ENCODE measurements around the gene ANKRD13B.
"Not testable (repeated sequence)": the region's sequence is repeated elsewhere in the genome, so short reads cannot be mapped to it uniquely, and the experiment has no call there.

ANKRD13B gene

GRCh38 chr17:29620271-29620670, 27.3 kb downstream of the ANKRD13B start:
- DNase-seq = no peak

- no peak for DNase-seq
Measured at GRCh38 chr17:29620779-29621500, 28.0 kb downstream of the ANKRD13B start.

GRCh38 chr17:29621751-29622194, 28.8 kb downstream of the ANKRD13B start:
- no peak for DNase-seq

- DNase-seq = no peak
Measured at GRCh38 chr17:29622337-29623282, 29.7 kb downstream of the ANKRD13B start, which contains the start of gene CORO6. CORO6 (minus strand) TSS chr17:29622912; CDS start chr17:29621421, 1,491 bp downstream.

GRCh38 chr17:29623283-29623647, 30.3 kb downstream of the ANKRD13B start:
- DNase-seq = no peak

- DNase-seq = no peak
Measured at GRCh38 chr17:29624586-29624985, 31.7 kb downstream of the ANKRD13B start.

GRCh38 chr17:29625037-29625750, 32.3 kb downstream of the ANKRD13B start:
- DNase-seq = no peak

GRCh38 chr17:29627951-29628350, 35.0 kb downstream of the ANKRD13B start:
- no peak for DNase-seq

GRCh38 chr17:29628644-29629043, 35.7 kb downstream of the ANKRD13B start:
- DNase-seq = no peak

- DNase-seq = no peak
Measured at GRCh38 chr17:29629839-29630238, 36.9 kb downstream of the ANKRD13B start.

GRCh38 chr17:29630630-29631193, 37.8 kb downstream of the ANKRD13B start:
- no peak for DNase-seq

GRCh38 chr17:29633886-29634285, 41.0 kb downstream of the ANKRD13B start:
- DNase-seq = no peak

- DNase-seq = no peak
Measured at GRCh38 chr17:29640413-29640812, 47.5 kb downstream of the ANKRD13B start.

- no peak for DNase-seq
Measured at GRCh38 chr17:29640981-29641642, 48.2 kb downstream of the ANKRD13B start.

- peak; percentile 69 for DNase-seq
Measured at GRCh38 chr17:29642171-29642611, 49.3 kb downstream of the ANKRD13B start.

- DNase-seq = no peak
Measured at GRCh38 chr17:29643817-29644160, 50.9 kb downstream of the ANKRD13B start.

GRCh38 chr17:29645515-29646051, 52.7 kb downstream of the ANKRD13B start:
- DNase-seq = no peak

GRCh38 chr17:29648005-29648404, 55.1 kb downstream of the ANKRD13B start:
- no peak for DNase-seq

- DNase-seq = no peak
Measured at GRCh38 chr17:29649359-29649758, 56.4 kb downstream of the ANKRD13B start.

- no peak for DNase-seq
Measured at GRCh38 chr17:29650396-29650795, 57.5 kb downstream of the ANKRD13B start.

- DNase-seq = not testable (repeated sequence)
Measured at GRCh38 chr17:29651913-29652312, 59.0 kb downstream of the ANKRD13B start.

GRCh38 chr17:29652976-29653375, 60.0 kb downstream of the ANKRD13B start:
- no peak for DNase-seq
